Central memory CD4-positive, alpha-beta T cell (primary cell): ENCODE data around the gene CCDC97.
"Not testable (repeated sequence)": the region's sequence is repeated elsewhere in the genome, so short reads cannot be mapped to it uniquely, and the experiment has no call there.

Experiments
- DNase-seq: peaks from one replicate; pipeline ENCODE4 v3.0.0; 2022
- total RNA-seq, 3 experiments: gene quantifications; one replicate each; lab custom pipeline; 2026; lab: John Stamatoyannopoulos, UW

The CCDC97 gene
- 21.4 to 29.3 (median 26.0) reads per million in 3 experiments for total RNA-seq

DNA sequence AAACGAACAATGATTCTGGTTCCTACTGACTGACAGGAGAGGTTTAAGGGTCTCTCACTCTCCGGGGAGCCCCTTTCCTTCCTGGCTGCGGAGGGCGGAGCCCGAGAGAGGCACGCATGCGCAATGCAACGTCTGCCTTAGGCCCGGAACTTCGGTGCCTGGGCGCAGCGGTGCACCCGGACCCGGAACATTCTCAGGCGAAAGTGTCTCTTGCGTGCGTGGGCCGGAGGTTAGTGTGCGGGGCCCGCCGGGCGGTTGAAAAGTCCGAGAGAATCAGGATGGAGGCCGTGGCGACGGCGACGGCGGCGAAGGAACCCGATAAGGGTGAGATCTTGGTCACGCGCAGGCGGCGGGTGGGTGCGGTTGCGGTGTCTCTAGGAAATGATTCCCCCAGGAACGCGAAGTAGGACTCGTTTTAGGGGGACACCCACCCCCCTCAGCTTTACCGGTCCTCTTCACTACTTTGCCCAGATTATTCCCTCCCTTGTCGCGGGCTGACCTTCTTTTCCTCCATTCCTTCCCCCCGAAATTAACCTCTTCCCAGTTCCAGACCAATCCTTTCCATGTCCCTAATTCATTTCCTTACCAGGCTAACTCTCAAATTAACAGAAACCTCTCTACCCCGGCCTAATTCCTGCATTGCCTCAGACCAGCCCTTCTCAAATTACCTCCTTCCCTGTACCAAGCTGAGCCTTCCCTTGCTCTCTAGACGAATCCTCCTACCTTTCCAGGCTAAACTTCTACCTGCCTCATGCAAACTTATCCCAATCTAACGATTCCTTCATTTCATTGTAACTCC, at the start of gene CCDC97:
Gene CCDC97 (plus strand): TSS at position 140 of the 799 bp plus-strand sequence. CDS start 139 bp downstream, at position 279.
- DNase-seq: peak; percentile 87

DNA sequence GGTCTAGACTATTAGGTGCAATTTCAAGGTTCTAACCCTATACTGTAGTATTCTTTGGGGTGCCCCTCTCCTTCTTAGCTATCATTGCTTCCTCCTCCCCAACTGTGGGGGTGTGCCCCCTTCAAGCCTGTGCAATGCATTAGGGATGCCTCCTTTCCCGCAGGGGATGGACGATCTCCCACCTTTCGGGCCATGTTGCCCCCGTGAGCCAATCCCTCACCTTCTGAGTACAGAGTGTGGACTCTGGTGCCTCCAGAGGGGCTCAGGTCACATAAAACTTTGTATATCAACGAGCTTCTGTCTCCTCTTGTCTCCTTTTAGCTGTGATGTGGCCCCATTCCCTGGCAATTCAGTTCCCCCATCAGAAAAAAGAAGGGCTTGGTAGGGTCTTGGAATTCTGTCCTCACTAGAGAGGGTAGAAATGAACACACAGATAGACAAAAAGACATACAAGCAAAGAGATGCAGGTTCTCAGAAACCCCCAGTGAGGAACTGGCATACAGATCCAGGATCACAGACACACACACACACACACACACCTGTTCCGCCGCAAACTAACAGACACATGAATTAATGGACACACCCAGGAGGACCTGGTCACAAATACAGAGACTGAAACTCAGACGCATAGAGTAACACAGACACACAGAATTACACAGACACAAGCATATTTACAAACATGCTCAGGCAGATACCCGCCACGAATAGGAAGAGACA, 48.3 kb upstream of the CCDC97 start:
- DNase-seq: no peak

DNA sequence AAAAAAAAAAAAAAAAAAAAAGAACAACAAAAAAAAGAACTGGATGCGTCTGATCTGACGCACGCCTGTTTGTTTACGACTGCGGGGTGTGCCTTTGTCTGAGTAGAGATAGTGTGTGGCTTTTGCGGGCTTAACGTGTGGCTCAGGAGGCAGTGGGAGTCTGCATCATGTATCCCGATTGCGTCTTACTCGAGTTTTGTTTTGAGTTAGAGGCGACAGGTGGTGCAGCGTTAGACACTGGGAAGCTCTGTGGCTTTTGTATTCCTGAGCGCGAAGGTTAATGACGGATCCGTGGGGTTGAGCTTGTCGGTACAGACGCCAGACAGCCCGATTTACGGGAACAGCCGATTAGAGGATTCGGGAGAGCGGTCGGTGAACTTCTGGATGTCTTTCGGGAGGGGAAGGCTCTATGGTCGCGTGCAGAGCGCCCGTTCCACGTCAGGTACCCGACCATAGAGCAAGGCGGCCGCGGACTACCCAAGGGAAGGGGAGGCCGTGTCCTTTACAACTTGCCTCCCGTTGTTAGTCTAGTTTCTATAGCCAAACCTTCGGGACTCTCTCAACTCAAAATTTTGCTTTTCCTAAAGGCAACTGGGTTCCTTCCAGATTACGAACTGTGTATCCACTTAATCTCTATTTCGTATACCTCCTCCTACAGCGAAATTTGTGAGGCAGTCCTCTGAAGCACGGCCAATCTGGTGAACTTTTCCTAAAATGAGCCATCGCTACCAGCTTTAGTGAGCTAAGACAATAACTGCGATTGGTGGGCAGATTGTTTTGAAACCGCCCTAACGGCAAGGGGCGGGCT, 46.7 kb upstream of the CCDC97 start:
- peak; percentile 97 for DNase-seq

DNA sequence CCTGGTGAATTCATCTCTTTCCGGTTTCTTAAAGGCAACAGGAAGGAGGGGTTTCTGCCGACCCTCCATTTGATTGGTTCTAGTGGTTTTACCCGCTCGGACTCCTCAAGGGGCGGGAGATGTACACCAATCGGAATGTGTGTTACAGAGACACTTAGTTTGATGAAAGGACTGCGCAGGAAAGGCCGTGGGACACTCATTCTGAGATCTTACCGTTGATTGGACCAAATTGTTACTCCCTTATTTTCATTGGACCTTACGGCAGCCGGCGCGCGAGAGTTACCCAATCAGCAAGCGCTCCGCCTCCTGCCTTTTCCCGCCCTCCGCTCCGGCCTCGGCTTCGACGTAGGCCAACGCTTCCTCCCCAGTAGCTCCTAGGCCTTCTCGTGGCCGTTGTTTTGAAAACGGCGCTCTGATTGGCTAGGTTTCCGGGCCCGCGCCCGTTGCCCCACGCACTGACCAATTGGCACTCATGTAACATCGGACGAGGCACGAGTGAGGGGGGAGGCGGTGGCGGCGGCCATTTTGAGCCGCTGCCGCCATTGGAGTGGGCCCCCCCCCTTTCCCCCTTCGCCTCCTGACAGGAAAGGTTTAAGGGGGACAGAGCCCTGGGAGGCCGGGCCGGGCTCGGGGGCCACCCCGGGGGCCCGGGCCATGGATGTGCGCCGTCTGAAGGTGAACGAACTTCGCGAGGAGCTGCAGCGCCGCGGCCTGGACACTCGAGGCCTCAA, 46.0 kb upstream of the CCDC97 start, which contains the start of gene HNRNPUL1:
Gene HNRNPUL1 (plus strand): TSS at position 523 of the 731 bp plus-strand sequence. CDS start 132 bp downstream, at position 655.
- DNase-seq: peak; percentile 100

DNA sequence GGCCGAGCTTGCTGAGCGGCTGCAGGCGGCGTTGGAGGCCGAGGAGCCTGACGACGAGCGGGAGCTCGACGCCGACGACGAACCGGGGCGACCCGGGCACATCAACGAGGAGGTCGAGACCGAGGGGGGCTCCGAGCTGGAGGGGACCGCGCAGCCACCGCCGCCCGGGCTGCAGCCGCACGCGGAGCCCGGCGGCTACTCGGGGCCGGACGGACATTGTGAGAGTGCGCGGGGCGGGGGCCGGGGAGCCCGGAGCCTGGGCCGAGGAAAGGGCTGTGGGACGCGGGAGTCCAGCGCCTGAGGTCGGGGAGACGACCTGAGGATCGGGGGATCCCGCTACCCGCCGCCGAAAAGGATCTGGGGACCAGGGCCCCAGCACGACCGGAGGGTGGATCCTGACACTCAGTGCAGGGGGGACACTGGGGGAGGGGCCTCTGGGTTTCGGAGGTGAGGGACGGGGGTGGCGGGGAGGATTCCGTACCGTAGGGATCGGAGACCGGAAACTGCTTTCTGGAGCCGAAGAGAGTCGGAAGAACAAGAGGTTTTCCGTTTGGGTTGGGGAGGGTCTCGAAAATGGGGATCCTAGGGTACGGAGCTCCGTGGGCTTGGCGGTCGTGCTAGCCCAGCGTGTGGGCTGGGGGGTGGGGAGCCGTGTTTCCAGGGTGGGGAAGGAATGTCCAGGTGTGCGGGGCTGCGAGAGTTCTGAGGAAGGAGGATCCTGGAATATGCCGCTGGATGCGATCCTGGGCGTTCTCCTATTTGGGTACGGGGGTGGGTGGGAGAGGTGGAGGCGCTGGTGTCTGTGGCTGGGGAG, 45.2 kb upstream of the CCDC97 start:
- DNase-seq: peak; percentile 28

DNA sequence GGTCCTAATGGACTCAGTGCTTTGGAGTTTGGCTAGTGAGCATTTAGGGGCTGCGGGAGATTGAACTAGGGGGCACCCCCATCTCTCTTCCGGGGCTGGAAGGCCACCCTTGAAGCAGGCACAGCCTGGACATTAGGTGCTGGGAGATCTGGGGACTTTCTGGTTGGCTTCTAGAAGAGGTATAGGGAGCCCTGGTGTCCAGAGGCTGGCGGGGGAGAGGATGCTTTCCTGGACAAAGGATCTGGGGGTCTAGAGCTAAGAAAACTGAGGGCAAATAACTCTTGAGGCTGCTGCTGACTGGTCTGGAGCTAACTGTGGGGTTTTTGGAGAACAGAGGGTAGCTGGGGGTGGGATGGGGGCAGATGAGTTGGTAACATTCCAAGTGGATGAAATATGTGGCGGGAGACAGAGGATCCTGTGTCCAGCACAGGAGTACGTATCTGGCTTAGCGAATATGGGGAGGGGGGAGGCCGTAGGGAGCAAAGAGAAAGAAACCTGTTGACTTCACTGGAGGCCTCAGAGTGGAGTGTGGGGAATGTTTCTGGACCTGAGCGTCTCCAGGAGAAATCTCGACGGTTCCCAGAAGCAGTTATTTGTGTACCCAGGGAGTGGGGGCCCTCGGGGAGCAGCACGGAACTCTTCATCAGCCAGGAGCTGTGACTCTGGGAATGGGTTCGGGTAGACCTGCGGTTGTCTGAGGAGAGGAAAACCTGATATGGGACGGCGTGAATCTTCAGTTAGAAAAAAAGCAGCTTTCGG, 44.4 kb upstream of the CCDC97 start:
- DNase-seq: no peak

DNA sequence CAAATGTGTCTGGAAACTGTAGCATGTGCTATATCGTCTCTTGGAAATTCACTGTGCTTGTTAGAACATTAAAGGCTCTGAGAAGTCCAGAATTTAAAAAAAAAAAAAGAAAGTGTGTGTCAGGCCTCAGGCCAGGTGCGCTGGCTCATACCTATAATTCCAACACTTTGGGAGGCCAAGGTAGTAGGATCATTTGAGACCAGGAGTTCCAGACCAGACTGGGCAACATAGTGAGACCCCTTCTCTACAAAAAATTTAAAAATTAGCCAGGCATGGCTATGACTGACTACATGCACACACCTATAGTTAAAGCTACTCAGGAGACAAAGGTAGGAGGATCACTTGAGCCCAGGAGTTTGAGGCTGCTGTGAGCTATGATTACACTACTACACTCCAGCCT, 40.9 kb upstream of the CCDC97 start:
- DNase-seq: no peak

DNA sequence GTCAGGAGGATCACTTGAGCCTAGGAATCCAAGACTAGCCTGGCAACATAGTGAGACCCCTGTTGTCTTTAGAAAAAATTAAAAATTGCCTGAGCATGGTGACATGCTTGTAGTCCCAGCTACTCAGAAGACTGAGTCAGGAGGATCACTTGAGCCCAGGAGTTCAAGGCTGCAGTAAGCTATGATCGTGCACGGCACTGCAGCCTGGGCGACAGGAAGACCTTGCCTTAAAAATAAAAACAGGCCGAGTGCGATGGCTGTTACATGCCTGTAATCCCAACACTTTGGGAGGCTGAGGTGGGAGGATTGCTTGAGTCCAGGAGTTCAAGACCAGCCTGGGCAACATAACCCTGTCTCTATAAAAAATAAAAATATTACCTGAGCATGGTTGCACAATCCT, 40.4 kb upstream of the CCDC97 start:
- DNase-seq: no peak

DNA sequence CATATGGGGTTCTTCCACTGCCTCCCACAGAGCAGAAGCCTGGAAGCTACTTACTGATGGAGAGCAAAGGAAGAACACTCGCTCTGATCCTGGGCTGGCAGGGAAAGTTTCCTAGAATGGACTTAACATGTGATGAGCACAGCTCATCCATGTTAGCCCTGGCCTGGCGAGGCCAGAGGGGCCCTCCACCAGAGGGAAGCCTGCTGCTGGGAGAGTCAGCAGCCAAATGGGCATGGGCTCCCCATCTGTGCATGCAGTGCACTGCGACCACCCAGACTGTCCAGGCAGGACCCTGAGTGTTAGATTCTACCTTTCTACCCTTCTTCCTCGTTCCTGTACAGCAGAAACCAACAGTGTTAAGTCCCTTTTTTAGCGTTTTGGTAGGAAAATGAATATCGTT, 36.9 kb upstream of the CCDC97 start:
- DNase-seq: no peak

DNA sequence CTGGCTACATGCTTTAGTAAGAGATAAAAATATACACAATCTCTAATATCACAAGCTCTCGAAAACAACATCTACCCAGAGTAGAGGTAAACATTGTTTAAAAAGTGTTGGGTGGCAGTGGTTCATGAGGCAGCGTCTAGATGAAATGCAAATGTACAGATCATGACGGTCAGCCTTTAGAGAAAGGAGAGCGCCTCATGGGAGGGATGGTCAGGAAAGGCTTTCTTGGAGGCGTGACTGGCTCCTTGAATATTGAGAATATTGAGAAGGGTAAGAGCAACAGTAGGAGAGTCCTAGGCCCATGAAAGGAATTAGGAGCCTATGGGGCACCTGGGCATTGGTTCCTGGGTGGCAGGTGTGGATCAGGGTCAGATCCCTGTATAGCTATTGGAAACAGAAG, 35.2 kb upstream of the CCDC97 start:
- DNase-seq: no peak

DNA sequence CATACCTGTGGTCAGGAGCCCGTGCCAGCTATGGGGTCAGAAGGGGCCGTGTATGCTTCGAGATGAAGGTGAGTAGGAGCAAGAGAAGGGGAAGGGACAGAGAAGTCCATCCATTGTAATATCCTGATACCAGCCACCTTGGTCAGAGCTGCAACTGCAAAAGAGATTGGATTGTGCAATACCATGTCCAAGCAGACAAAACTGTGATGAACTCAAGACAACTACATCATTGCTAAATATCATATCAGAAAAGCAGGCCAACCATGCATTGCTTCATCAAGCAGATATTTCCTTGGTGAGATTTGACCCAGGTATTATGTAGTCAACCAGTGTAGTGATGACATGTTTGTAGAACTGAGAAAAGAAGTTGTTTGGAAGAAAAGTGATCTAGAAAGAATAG, 33.7 kb upstream of the CCDC97 start:
- no peak for DNase-seq

DNA sequence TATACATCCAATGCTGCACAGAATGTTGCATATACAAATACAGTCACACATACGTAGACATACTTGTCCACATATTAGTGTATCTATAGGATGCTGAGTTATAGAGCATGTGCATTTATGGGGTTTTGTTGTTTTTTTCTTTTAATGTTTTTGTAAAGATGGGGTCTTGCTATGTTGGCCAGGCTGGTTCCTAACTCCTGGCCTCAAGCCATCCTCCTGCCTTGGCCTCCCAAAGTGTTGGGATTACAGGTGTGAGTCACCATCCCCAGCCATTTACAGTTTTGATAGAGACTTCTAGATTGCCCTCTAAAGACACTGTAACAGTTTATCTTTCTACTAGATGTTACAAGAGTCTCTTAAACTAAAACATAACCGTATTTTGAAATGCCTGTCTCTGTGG, 31.5 kb upstream of the CCDC97 start:
- DNase-seq: no peak

DNA sequence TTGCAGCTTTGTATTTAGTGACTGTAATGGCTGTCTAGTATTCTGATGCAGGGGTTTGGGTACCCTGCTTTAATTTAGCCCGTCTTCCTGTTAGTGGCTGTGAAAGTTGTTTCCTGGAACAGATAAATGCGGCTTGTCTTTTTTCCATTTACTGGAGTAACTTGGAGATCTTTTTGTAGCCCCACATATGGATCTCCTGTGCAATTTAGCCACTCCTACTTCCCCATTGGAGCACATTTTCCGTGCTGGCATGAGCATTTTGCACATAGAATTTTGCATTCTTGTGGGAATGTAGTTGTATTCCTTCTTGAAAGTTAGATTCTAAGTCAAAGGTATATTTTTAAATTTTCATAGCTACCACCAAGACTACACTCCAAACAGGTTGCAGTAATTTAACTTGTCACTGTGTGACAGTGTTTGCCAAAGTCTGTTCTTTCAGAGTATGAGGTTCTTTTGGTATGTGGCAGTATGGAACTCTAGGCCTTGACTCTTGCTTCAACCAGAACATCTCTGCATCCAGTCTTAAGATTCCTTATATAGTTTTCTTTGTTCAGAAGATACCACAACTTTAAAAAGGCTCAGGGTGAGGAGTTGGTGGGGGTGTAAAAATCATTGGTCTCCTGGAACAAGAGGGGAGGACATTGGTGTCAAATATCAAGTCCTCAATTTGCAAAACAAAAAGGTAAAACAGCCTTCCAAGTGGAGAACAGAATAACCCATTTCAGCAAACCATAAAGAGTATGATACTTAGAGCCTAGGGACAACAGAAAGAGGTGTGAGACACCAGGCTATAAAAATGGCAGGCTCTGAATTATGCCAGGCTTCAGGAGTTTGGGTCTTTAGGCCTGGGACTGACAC, 21.1 kb upstream of the CCDC97 start:
- DNase-seq: no peak

DNA sequence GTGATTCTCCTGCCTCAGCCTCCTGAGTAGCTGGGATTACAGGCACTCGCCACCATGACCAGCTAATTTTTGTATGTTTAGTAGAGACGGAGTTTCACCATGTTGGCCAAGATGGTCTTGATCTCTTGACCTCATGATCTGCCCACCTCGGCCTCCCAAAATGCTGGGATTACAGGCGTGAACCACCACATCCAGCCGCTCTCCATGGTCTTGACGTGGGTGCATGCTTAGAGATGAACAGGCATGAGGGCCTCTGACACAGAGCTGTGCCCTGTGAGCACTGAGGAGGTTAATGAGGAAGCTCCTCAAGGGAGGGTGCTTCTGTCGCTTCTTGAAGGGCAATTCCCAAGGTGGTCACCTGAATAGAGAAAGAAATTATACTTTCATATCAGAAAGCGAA, 20.2 kb upstream of the CCDC97 start:
- not testable (repeated sequence) for DNase-seq

DNA sequence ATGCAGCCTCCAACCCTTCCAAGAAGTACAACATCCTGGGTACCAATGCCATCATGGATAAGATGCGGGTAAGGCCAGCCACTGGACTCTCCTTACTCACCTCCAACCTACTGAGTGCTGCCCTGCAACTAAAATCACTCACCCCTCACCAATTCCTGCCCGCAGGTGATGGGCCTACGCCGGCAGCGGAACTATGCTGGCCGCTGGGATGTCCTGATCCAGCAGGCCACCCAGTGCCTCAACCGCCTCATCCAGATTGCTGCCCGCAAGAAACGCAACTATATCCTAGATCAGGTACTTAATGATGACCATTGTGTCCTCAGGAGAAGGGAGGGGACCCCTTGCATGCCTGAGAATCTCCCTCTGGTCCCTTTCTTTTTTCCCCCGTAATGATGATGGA, 15.6 kb upstream of the CCDC97 start:
- no peak for DNase-seq

DNA sequence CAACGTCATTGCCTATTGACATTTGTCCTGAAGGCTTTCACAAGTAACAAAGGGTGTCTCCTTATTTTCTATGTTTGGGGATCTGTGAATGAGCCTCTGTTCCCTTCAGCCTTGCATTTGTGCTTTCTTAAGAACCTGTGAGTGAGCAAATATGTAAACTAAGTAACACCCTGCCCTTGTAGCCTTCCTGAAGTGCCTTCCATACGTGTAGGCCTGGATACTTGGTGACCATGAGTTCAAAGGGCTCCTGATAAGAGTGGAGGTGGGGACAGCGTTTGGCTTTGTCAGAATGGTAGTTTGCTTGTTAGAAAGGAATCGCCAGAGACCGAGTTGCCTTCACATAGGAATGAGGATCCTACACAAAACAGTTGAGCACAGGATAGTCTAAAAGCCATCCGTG, 14.5 kb upstream of the CCDC97 start:
- no peak for DNase-seq

DNA sequence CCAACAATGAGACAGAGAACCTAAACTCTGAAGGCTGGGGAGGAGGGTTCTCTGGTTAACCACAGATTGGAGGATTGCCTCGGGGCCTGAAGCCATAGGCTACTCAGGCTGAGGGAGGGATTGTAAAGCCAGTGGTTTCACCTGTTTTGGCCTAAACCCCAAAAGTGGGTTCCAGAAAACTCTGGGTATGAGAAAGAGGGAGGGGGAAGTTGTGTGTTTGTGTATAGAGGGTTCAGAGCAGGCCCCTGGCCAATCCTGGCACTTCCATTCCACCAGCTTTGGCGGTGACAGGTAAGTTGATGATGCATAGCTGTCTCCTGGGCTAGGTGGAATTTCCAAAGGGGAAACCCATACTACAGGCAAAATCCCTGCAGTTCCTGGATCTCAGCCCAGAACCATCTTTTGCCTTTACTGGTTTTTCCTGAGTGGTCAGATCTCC, 13.5 kb upstream of the CCDC97 start:
- no peak for DNase-seq

DNA sequence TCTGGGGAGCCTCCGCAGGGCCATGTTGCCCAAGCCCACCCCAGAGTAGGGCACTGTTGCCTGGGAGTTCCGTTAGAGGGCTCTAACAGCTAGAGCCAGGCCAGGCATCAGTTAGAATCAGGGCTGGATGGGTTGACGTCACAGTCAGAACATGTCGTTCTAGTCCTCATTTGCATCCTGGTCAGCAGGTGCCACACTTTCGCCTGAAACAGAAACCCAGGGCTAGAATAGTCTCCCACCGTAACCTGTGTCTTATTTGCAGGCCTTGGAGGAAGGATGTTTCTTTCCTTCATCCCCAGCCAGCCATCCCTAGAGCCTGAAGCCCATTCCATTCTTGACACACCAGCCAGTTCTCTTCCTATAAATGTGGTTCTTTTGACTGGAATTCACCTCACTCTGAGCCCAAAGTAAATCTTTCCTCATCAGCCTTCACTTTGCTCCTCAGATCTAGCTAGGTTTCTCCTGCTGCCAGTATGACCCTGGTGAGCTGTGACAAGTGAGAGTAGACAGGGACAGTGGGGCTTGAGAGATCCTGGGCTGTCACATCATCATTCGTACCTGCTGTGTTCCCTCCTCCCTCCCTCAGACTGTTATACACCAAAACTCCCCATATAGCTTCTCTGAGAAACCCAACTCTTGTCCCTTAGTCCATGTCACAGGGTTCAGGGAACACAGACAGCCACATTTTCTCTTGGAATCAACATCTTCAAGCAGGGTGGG, 12.2 kb upstream of the CCDC97 start:
- DNase-seq: peak; percentile 37
